HepG2 (cell line): ENCODE results near the gene OSBPL5. TPM values are rescaled to one million over a fixed set of nuclear protein-coding genes. Genes with fewer than 3 reads are reported as not detected.

Experiments
- ATAC-seq: fragments of 200-7000 bp; cut with Tn5 transposase; 3 replicates; pipeline ENCODE4 v1.9.1; 2020; ENCODE audit warnings: mild to moderate bottlenecking, moderate library complexity
- BruUV-seq: library from RNA; stranded (reverse); fragments of 400-500 nt; replicated peaks from 2 replicates; lab custom pipeline; 2021; lab: Mats Ljungman, UMichigan
- CTCF ChIA-PET: fragments of 300-600 bp; formaldehyde crosslinking; extraction: SDS; loops from one replicate; lab custom pipeline; 2021; ENCODE audit warnings: low total read pairs, inconsistent platforms, low intra/inter-chr PET ratio; lab: Yijun Ruan, JAX
- POLR2A ChIA-PET: fragments of 350-600 bp; sonication (Branson Sonifier 250); formaldehyde crosslinking; loops from one replicate; lab custom pipeline; 2020; ENCODE audit warnings: antibody characterized with exemption, inconsistent platforms; lab: Yijun Ruan, JAX
- DNase-seq: peaks from one replicate; pipeline ENCODE4 v3.0.0-alpha.2; 2015; ENCODE audit warnings: low spot score
- FAIRE-seq: peaks from 3 replicates; lab custom pipeline; 2011; peaks lifted over from hg19 to GRCh38; lab: Jason Lieb, UNC
- H2AFZ ChIP-seq: one replicate; pipeline ENCODE4 v1.6.1; 2011; ENCODE audit warnings: low read length, inconsistent platforms
- H3K27ac ChIP-seq: fragments of 300-600 bp; 3 replicates; pipeline ENCODE4 v1.8.0; 2011; ENCODE audit warnings: mixed run types, mild to moderate bottlenecking, mixed read lengths, low read length, inconsistent platforms; ENCODE audit not compliant: insufficient read depth; ENCODE audit errors: extremely low read length
- H3K27me3 ChIP-seq, 2 experiments: fragments of 200-600 bp in 1 of 2; 2 replicates in 1 of 2; 3 replicates in 1 of 2; pipeline versions ENCODE4 v1.6.0 to v1.8.0; 2011; ENCODE audit warnings: low read length in 2 of 2, mild to moderate bottlenecking in 2 of 2, moderate library complexity in 2 of 2, inconsistent platforms in 1 of 2; ENCODE audit not compliant: insufficient read depth in 2 of 2, control insufficient read depth in 1 of 2
- H3K36me3 ChIP-seq, 2 experiments: fragments of 200-600 bp in 1 of 2; replicated peaks in 1 of 2; 2 replicates in 1 of 2; 3 replicates in 1 of 2; pipeline versions ENCODE4 v1.5.1 to v1.8.0; 2011; ENCODE audit warnings: low read length in 2 of 2, inconsistent platforms in 1 of 2; ENCODE audit not compliant: insufficient read depth in 2 of 2, control insufficient read depth in 1 of 2
- H3K4me1 ChIP-seq: 2 replicates; pipeline ENCODE4 v1.5.1; 2012; ENCODE audit warnings: low read length, inconsistent platforms; ENCODE audit not compliant: insufficient read depth
- H3K4me2 ChIP-seq: 2 replicates; pipeline ENCODE4 v1.6.0; 2011; ENCODE audit warnings: low read depth, low read length, inconsistent platforms
- H3K4me3 ChIP-seq, 3 experiments: fragments of 200-600 bp in 1 of 3; sonication (generic), shearing (Covaris generic) in 1 of 3; replicated peaks in 1 of 3; 2 replicates each; pipeline ENCODE4 v1.5.1; 2011 to 2016; ENCODE audit warnings: low read length in 3 of 3, inconsistent platforms in 2 of 3, low read depth in 2 of 3, mild to moderate bottlenecking in 2 of 3, control low read depth in 1 of 3, mixed read lengths in 1 of 3; ENCODE audit not compliant: insufficient read depth in 1 of 3
- H3K79me2 ChIP-seq: one replicate; pipeline ENCODE4 v1.6.1; 2011; ENCODE audit warnings: low read length, inconsistent platforms; ENCODE audit not compliant: insufficient read depth
- H3K9ac ChIP-seq: 2 replicates; pipeline ENCODE4 v1.6.0; 2011; ENCODE audit warnings: mild to moderate bottlenecking, low read depth, low read length, inconsistent platforms; ENCODE audit not compliant: insufficient read depth
- H3K9me3 ChIP-seq: 2 replicates; pipeline ENCODE4 v1.5.1; 2012; ENCODE audit warnings: mild to moderate bottlenecking, low read length
- H4K20me1 ChIP-seq: 2 replicates; pipeline ENCODE4 v1.6.0; 2011; ENCODE audit warnings: inconsistent platforms, mild to moderate bottlenecking, low read length, moderate library complexity; ENCODE audit not compliant: insufficient read depth
- RBFOX2 ChIP-seq: fragments of 200-400 bp; formaldehyde crosslinking; IDR thresholded peaks from 2 replicates; pipeline ENCODE4 v1.6.1; 2017; ENCODE audit warnings: low read depth, mild to moderate bottlenecking, low read length
- STAG1 ChIP-seq: sonication (generic); formaldehyde crosslinking; IDR thresholded peaks from 2 replicates; pipeline ENCODE4 v1.4.0; 2020; ENCODE audit warnings: missing genetic modification reagents
- ZNF629 ChIP-seq: sonication (generic); formaldehyde crosslinking; conservative IDR thresholded peaks from 2 replicates; pipeline ENCODE4 v1.5.0; 2020; ENCODE audit warnings: missing genetic modification reagents
- ZNF646 ChIP-seq: sonication (generic); formaldehyde crosslinking; IDR thresholded peaks from 2 replicates; pipeline ENCODE4 v1.9.0; 2021; ENCODE audit warnings: mild to moderate bottlenecking, missing genetic modification reagents
- ZNF792 ChIP-seq: IDR thresholded peaks from 2 replicates; pipeline ENCODE4 v1.6.1; 2016
- WGBS: methylation state at CpG from one replicate; pipeline ENCODE4 v1.1.6; 2017; ENCODE audit warnings: low lambda C conversion rate; 5-methylcytosine and 5-hydroxymethylcytosine counted together
- in situ Hi-C: cut with HindIII; loops from 2 replicates; pipeline ENCODE4 v1.10.0; 2017; ENCODE audit warnings: low pct_unique_long_range_greater_than_20kb; ENCODE audit not compliant: extremely low pct_ligation_motif_present
- intact Hi-C: fragments of 100-400 bp; cut with micrococcal nuclease; formaldehyde crosslinking; loops from one replicate; pipeline ENCODE4 v1.10.0; 2022; ENCODE audit not compliant: unreplicated experiment
- polyA plus RNA-seq, 8 experiments: library from polyadenylated mRNA; depleted of rRNA in 3 of 8; stranded (reverse) in 7 of 8; unstranded in 1 of 8; fragments of >200 nt; fragmentation: Illumina TruSeq in 4 of 8; extraction: Trizol in 4 of 8; gene quantifications; 2 replicates each; pipeline versions ENCODE4 v1.2.1 to v1.2.3, GENCODE V29; 2011 to 2016; ENCODE audit warnings: low read depth in 4 of 8, missing spikeins in 1 of 8, mixed read lengths in 1 of 8; ENCODE audit not compliant: insufficient read depth in 1 of 8
- total RNA-seq, 5 experiments: library from RNA; depleted of rRNA; stranded (reverse); fragments of >200 nt; fragmentation: Illumina TruSeq; extraction: Trizol; gene quantifications; 2 replicates each; pipeline ENCODE4 v1.2.3, GENCODE V29; 2016; ENCODE audit warnings: low read depth in 1 of 5

OSBPL5 gene
- total and polyA plus RNA-seq, 2 of the 13 experiments (the other 11 are each of a cell fraction or from before 2014, with no cell fraction given): not detected

- TF ChIP-seq ZNF646 (CRISPR knock-in tag) (no peak), STAG1 (CRISPR knock-in tag) (no peak), ZNF792 (CRISPR knock-in tag) (no peak)
- TF ChIP-seq, all 625 proteins: peak for 0
These were observed 7.6 kb downstream of the OSBPL5 start (continued) for GRCh38 chr11:3157381-3158130.

- in situ Hi-C loops (no loop called here), intact Hi-C loops (no loop called here)
- no peak for ATAC-seq
- Histone ChIP-seq H3K36me3 (no peaks in the 10 kb centered on the region), H3K4me1 (no peaks in the 10 kb centered on the region), H3K9ac (no peak overlapping the region), H2AFZ (no peak overlapping the region), H3K27me3 (peaks cover 18 to 93% of the 10 kb centered on the region in 2 experiments)
- 33% methylated on average over 13 of the region's 31 CpGs for WGBS
- POLR2A ChIA-PET: no interaction called here
- no peak for TF ChIP-seq RBFOX2
- peak; percentile 65 for TF ChIP-seq ZNF629 (CRISPR knock-in tag)
- TF ChIP-seq, all 625 proteins: peak for 1
- Histone ChIP-seq H4K20me1 (no peaks in the 10 kb centered on the region; the same call in 1 of the 2 replicates), H3K27ac (no peak overlapping the region), H3K4me3 (no peak overlapping the region), H3K79me2 (no peaks in the 10 kb centered on the region), H3K4me2 (no peak overlapping the region), H3K9me3 (no peaks in the 10 kb centered on the region)
- FAIRE-seq (no peak), DNase-seq (no peak)
- no TSS peak for BruUV-seq
- CTCF ChIA-PET: no interaction called here
These were observed 8.3 kb downstream of the OSBPL5 start for GRCh38 chr11:3156661-3157311.
